HTERT RPE-1 (cell line): Measurements from ENCODE around the gene TVP23C.

ENCODE experiments used
- in situ Hi-C: fragments of 300-500 bp; cut with MboI; formaldehyde crosslinking; loops from 4 replicates; pipeline ENCODE4 v1.14.3; 2020; ENCODE audit warnings: low sequenced_read_pairs

TVP23C gene

DNA sequence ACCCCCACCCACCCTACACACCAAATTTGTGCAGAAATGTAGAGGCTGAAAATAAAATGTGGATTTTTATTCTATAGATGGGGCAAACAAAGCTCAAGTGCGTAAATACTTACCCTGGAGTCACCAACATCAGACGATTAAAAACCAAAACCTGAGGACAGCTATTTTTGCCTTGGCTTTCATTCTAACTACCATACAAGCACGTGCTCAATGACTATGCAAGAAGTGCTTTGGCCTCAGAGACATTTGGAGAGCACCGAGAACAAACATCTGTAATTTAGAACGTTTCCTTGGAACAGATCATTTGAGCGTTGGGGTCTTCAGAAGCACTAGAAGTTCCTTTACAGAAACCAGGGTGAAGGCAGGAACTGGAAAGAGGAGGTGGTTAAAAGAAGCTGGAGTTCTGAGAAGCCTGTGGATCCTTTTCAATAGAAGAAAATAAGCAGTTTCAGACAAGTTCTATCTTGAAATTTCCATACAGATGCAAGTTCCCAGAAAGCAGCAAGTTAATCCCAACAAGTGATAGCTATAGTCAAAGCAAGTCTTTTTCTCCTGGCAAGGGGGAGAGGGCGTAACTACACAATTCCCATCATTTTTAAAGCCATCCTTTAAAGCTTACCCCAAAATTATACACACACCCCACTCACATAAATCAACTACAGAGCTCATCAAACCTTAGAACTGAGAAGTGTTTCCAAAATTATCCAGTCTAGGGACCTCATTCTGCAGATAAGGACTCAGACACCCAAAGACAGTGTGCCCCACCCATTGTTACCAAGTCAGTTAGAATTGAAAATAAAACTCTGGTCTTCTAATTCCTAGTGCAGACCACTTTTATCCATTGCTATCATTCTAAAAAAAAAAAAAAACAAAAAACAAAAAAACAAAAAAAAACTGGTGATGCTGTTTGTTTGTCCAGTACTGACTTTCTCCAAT is 66.3 kb downstream of the TVP23C start:
- in situ Hi-C loops = no loop called here

DNA sequence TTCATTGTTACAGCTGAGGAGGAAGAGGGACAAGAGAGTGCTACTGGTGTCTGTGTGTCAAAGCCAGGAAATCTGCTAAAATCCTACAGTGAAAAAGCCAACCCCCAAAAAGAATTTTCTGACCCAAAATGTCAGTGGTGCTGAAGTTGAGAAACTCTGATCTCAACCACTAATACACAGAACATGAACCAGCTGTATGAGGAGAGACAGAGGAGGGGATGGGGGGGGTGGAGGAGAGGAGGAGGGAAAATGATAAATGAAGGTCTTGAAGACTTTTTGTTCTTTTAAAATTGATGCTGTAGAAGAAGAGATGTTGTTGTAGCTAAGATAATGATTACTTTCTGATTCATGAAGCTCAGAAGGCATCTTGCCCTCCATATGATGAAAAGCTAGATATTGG is 68.5 kb downstream of the TVP23C start:
- in situ Hi-C loops = no loop called here

DNA sequence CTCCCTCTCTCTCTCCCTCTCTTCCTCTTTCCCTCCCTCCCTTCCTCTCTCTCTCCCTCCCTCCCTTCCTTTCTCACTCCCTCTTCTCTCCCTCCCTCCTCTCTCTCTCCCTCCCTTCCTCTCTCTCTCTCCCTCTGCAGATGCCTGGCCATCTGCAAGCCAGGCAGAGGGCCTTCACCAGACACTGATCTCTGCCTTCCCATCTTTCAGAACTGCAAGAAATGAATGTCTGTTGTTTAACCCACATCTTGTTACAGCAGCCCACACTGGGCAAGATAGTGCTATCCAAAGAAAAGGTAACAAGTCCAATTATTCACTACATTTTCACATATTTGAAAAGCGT is 69.6 kb downstream of the TVP23C start:
- in situ Hi-C loops = no loop called here

DNA sequence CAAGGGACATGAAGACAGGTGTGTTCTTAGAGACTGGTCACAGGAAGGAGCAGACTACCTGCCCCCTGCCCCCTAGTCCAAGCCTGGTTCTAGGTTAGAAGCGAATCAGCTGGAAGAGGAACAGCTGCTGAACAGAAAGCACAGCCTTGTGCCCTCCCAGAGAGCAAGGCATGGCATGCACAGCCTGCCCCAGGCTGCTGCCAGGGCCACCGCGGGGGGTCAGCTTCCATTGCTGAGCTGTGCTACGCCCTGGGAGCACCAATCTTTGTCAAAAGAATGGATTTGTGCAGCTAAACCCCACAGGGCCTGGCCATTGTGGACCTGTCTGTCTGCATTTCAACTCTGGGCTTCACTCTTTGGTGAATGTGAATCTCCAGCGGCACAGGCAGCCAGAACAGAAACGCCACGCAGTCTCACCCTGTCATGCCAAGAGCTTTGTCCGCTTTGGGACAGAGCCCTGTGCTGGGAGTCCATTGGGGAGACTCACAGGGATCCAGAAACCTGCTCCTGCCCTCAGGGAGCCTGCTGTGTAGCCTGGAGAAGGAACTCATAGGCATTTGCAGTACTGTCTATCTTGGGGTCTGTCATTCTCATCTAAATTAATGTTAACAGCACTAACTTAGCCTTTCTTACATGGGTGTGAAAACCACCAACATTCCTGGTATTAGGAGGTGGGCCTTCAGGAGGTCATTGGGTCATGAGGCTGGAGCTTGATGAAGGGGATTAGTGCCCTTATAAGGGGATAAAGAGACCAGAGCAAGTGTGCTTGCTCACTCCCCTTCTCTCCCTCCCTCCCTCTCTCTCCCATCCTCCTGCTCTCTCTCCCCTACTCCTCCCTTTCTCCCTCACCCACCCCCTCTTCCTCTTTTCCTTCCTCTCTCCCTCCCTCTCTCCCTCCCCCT is 70.2 kb downstream of the TVP23C start:
- in situ Hi-C loops = no loop called here

DNA sequence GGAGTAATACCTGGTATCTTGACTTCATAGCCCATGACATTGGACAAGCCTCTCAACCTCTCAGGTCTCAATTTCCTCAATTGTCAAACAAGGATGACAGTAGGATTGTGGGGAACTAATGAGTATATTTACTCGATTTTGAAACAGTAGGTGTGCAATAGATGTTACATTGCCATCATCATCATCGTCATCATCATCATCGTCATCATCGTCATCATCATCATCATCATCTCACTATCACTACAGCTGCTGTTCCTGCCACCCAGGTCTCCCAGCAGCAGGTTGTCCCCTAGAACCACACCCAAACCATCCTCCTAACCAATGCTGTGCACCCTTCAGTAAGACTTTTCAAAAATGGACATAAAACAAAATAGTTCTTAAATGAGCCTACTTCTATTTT is 71.1 kb downstream of the TVP23C start:
- in situ Hi-C loops = no loop called here

DNA sequence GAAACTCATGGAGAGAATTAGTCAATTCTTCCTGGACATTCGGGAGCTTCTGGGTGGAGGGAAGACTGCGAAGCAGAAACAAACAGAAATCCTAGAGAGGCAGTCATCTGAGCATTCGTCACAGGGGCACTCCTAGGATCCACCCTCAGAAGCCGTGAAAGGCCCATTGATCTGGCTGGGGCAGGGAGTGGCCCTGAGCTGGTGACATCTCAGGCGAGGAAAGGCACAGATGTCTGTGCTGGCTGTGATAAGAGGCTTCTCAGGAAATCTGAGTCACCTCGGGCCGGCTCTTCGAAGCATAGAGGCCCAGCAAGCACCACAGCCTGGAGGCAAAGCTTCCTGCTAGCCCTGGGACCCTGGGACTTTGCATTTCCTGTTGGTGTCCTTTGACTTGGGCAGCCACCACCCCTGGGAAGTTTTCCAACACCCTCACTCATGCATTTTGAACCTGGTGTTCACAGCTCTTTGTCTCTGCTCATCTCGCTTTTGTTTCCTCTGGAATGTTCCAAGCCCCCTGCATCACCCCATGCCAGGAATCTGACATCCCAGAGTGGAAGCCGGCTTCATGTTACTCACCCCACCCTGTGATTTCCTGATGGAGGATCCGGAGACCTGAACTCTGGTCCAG is 72.5 kb downstream of the TVP23C start:
- in situ Hi-C loops = no loop called here

DNA sequence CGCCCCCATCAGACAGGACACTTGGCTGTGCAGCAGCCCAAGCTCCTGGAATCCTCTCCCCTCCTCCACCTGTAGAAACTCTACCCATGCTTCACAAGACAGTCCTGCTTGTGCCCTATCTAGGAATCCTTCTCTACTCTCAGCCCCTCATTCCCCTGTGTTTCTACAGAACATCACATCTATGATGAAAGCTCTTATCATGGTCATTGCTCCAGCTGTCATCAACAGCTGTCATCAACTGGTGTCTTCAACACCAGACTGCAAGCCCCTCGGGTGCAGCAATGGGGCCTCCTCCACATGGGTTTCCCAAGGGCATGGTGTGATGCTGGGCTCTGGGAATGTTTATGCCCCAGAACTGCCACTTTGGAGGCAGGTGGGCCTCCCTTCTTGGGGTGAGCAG is 74.7 kb downstream of the TVP23C start:
- in situ Hi-C loops = no loop called here

DNA sequence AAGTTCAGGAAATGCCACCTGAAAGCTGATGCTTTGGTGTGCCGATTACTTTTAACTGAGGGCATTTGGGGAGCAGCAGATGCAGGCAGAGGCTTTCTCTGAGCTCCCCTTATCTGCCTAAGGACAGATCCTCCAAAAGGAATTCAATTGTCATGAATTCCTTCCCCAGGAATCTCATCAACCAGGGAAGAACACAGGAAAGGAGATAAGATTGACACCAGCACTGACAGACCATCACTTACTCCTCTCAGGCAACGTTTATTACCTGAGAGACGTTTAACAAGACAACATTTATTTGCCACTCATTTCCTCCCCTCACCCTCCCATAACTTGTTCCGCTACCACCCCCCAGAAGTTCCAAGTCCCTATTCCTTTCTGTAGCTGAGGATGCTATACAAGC is 78.2 kb downstream of the TVP23C start:
- in situ Hi-C loops = no loop called here

DNA sequence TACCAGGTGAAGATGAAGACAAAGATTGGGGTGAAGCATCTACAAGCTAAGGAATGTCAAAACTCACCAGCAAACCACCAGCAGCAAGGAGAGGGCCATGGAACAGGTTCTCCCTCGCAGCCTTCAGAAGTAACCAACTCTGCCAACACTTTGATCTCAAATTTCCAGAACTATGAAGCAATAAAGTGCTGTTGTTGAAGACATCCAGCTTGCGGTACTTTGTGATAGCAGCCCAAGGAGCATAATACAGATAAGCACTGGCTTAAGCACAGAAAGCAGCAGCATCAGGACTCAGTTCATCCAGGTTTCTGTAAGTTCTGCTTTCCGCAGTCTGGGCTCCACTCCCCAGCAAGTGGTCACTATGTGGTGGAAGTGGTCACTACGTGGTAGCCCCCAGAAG is 79.9 kb downstream of the TVP23C start:
- in situ Hi-C loops = no loop called here

DNA sequence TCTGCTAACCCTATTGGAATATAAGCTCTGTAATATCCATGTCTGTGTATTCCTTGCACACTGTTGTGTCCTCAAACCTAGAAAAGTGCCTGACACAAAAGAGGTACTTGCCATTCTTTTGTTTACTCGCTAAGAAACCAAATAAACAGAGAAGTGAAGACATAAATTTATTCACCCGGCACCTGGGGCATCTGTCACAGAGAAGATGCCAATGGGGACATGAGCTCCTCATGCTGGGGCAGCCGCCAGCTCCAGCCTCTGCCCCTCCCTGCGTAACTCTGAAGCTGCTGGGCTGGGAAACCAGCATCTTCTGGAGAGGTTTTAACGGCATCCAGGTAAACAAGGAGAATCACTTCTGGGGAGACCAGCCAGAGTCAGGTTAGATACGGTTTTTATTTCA is 80.8 kb downstream of the TVP23C start:
- in situ Hi-C loops = no loop called here

DNA sequence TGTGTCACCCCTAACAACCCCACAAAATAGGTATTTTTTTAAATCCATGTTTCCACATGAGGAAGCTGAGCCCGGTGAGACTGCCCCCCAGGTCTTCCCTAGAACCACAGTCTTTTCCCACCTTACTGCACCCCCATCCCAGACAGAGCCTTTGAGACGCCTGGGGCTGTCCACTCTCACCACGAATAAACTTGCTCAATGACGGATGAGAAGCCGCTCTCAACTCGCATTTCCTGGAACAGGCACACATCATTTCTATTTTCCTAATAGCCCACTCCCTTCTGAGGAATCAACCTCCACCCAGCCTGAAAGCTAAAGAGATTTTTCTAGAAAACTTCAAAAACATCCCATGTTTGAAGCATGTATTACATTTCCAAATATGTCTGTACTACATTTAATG is 81.8 kb downstream of the TVP23C start:
- in situ Hi-C loops = no loop called here

DNA sequence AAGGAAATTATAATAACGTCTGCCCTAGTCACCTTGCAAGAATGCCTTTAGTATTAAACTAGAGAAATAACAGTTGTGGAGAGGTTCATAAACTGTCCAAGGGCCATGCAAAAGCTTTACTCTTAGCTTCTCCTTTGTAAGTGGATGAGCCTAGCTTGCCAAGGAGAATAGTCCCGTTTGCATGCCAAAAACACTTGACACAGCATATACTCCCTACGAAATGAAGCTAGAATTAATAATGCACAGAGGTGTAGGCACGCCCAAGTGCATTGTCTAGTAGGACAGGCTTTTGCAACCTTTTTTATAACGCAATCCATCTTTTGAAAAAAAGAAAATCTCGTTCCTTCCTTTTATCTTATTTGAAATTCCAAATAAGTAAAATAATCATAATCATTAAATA is 83.1 kb downstream of the TVP23C start:
- in situ Hi-C loops = no loop called here

DNA sequence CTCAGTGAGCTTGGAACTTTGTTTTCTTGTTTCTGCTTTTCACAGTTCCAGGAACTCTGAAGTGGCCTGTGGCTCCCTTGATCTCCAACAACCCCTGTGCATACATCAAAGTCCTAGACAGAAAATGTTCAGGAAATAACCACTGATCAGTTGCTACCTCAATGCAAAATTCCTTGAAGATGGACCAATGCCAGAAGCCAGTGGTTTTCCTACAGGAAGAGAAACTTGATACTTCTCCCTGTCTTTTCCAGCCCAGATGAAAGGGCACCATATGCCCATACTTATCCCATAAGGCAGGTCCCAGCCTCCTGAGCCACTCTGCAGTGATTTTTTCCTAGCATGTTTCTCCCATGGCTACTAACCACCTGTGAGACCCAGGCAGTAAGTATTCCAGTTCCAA is 83.6 kb downstream of the TVP23C start:
- in situ Hi-C loops = no loop called here

DNA sequence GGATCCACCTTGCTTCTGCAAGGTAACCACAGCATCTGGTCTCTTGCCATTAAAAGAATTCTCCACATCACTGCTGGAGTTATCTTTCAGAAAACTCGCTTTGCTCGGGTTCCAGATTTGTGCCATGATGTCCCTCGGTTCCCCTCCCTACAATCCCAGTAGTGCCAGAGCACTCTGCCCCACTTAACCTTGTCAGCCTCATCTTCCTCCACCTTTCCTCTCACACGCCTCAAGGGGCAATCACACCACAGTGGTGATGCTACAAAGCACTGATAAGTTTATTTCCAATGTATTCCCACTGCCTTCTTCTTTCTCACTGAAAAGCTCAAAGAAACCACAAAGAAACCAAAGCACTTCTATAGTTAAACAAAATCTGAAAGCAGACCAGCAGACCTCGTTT is 84.4 kb downstream of the TVP23C start:
- in situ Hi-C loops = no loop called here

DNA sequence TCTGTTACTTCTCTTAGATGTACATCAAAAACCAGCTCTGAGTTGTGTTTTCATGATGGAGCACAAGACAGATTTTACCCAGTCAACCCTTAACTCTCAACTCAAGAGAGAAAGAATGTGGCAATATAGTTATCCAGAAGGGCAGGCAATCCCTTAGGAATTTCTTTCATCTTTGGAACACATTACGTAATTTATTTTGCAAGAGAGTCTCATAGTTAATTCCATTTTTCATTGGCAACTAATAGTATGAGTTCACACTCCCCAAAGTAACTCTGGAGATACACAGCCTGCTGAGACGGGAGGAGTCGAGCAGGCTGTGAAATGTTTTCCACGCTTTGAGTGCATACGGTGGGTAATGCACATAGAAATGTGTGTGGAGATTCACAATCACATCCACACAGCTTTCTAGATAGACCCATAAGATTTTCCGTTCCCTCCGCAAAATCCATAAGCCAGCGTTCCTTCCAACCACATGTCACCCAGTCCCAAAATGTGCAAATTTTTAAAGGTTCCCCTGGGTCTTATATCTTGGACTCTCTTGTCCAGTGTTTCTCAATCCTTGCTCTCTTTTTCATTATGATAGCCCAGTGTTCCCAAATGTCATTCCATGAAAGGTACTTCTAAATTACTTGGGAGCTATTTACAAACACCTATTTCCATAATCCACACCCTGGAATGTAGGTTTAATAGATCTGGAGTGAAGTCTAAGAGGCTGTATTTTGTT is 87.5 kb downstream of the TVP23C start:
- in situ Hi-C loops = no loop called here

DNA sequence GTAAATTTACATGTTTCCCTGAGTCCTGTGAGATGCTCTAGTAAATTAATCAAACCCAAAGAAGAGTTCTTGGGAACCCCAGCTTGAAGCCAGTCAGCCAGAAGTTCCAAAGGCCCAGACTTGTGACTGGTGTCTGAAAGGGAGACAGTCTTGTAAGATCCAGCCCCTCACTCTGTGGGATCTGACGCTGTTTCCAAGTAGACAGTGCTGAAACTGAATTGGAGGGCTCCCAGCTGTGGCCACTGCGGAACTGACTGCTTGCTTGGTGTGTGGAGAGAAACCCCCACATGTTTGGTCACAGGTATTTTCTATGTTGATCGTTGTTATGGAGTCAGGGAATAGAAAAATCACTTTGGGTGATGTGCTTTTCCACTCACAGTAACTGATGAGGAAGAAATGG is 90.4 kb downstream of the TVP23C start:
- in situ Hi-C loops = no loop called here

DNA sequence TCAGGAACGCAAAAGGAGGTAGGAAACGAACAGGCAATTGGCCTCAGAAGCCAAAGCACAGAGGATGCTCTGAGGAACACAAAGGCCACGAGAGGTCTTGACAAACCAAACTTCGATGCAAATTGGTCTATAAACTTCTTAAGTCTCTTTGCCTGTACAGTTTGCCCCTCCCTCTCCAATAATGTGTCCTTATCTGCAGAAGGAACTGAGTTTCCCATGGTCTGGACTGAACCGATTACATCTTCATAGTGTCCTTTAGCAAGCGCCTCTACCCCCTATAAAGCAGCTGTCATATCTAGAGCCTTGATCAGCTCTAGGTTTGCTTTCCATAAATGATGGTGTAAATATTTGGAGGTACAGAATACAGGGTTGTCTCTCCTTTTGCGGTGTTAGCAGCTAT is 92.7 kb downstream of the TVP23C start:
- in situ Hi-C loops = no loop called here

DNA sequence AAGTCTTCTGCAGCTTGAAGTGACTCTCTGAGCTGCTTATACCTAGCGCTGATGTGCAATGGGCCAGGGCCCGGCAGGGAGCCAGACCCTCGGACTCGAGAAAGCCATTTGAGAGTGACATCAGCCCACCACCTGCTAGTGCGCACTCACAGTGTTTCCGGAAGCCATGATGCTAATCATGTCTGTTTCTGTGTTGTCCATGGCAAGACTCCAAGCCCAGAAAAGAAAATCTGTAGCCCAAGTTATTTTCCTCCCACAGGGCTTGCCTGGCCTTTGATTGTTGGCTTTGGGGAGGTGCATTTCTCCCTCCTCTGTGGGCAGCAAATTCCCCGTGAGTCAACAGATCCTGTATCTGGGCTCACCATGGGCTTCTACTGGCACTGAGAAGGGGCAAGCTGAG is 94.0 kb downstream of the TVP23C start:
- in situ Hi-C loops = no loop called here

DNA sequence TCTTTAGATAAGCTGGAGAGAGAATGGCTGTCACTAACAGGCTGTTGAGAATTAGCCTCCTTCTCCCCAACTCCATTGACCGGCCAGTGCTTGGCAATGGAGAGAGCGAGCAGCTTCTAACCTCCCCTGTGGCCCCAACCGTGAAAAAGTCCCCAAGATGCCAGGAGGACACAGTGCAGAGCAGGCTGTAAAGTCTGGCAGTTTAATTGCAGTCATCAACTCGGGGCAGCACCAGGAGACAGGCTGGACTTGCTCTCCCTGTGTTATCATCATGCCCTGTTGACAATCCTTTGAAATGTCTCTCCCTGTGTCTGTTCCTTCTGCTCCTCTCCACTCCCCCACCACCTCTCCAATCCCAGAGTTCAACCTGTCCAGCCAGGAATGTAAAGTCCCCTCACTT is 95.2 kb downstream of the TVP23C start:
- in situ Hi-C loops = no loop called here

DNA sequence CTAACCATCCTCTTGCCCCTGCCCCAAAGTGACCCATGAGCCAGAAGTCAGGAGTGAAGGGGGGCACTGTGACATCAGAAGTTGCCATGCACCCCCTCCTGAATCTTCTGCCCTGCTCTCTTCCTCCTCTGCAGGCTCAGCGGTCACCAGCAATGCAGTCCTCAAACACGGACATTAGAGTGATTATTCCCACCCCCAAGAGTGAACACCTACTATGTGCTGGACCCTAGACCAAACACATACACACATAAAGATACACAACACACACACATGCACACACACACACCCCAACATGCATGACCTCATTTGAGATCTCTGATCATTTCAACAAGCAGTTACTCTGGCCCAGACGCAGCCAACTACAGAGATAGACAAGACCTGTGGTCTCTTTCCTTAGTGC is 95.7 kb downstream of the TVP23C start, which contains the start of gene CDRT4:
Gene CDRT4 (minus strand): TSS at position 30 of the 400 bp plus-strand sequence. CDS start 27,383 bp downstream, outside the sequence.
- in situ Hi-C loops = no loop called here

DNA sequence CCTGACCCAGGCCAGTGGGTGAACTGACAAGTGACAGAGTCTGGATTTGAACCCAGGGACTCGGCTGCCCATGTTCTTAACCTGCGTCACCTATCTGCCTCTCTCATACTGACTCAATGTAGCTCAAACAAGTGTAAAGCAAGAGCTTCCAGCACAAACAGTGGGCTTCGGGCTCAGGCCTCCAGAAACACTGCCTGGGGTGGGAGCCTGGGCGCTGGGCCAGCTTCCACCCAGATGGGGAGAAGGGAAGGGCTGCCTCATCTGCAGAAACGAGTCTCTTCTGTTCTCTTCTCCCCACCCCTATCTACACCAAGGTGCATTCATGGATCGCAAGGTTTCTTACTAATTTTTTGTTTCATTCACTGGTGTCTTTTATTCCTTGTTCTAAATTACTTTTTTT is 97.2 kb downstream of the TVP23C start:
- in situ Hi-C loops = no loop called here
